Body of pancreas (tissue), 4 donors: ENCODE measurements around the gene TSSK2. TPM values are rescaled to one million over a fixed set of nuclear protein-coding genes. Genes with fewer than 3 reads are reported as not detected.

Source experiments
- ATAC-seq: fragments of 150-250 bp; one replicate; pipeline ENCODE4 v1.9.1; 2016
- DNase-seq, 4 donors: peaks; one replicate each; pipeline ENCODE4 v3.0.0-alpha.2; 2019
- H3K27ac ChIP-seq, 4 donors: fragments of 200-600 bp; sonication (generic); 1 replicate in 3 of 4; 2 replicates in 1 of 4; pipeline versions ENCODE4 v1.5.1 to v1.6.1; 2016 to 2019; ENCODE audit warnings: mild to moderate bottlenecking in 1 of 4, mixed read lengths in 1 of 4, moderate library complexity in 1 of 4
- H3K27me3 ChIP-seq, 2 donors: fragments of 200-600 bp; sonication (generic); one replicate each; pipeline ENCODE4 v1.6.0; 2016; ENCODE audit warnings: mild to moderate bottlenecking in 1 of 2
- H3K36me3 ChIP-seq, 2 donors: fragments of 200-600 bp; sonication (generic); replicated peaks in 1 of 2; 2 replicates each; pipeline ENCODE4 v1.5.1; 2016; ENCODE audit warnings: low read depth in 2 of 2; ENCODE audit not compliant: insufficient read depth in 1 of 2
- H3K4me1 ChIP-seq: fragments of 200-600 bp; sonication (generic); one replicate; pipeline ENCODE4 v1.6.0; 2016
- H3K4me3 ChIP-seq, 2 donors: fragments of 200-600 bp; sonication (generic); 1 replicate in 1 of 2; 2 replicates in 1 of 2; pipeline ENCODE4 v1.5.1; 2016 to 2019
- H3K9me3 ChIP-seq, 3 donors: fragments of 200-600 bp; sonication (generic); 1 replicate in 2 of 3; 2 replicates in 1 of 3; pipeline ENCODE4 v1.5.1; 2016
- CTCF ChIP-seq, 7 experiments: fragments of 450-650 bp in 4 of 7; fragments of 200-600 bp in 3 of 7; sonication (generic) in 3 of 7; IDR thresholded peaks; one replicate each; pipeline ENCODE4 v1.5.1; 2016 to 2019; ENCODE audit warnings: antibody characterized with exemption in 7 of 7
- POLR2A ChIP-seq, 3 donors: fragments of 450-650 bp; IDR thresholded peaks; one replicate each; pipeline ENCODE4 v1.6.1; 2016; ENCODE audit warnings: antibody characterized with exemption in 3 of 3, mild to moderate bottlenecking in 2 of 3
- WGBS, 2 donors: methylation state at CpG; one replicate each; pipeline ENCODE4 v1.1.5; 2017; 5-methylcytosine and 5-hydroxymethylcytosine counted together
- intact Hi-C: fragments of 100-400 bp; cut with DNase I; formaldehyde crosslinking; loops from one replicate; pipeline ENCODE4 v1.15.1; 2023
- total RNA-seq, 2 donors: library from RNA; depleted of rRNA; stranded (reverse); fragments of >200 nt; gene quantifications; one replicate each; pipeline ENCODE4 v1.1.0, GENCODE V29; 2016

The TSSK2 gene
- total RNA-seq, 2 donors from 2014 or later: 0.33 TPM; not detected in 1

DNA sequence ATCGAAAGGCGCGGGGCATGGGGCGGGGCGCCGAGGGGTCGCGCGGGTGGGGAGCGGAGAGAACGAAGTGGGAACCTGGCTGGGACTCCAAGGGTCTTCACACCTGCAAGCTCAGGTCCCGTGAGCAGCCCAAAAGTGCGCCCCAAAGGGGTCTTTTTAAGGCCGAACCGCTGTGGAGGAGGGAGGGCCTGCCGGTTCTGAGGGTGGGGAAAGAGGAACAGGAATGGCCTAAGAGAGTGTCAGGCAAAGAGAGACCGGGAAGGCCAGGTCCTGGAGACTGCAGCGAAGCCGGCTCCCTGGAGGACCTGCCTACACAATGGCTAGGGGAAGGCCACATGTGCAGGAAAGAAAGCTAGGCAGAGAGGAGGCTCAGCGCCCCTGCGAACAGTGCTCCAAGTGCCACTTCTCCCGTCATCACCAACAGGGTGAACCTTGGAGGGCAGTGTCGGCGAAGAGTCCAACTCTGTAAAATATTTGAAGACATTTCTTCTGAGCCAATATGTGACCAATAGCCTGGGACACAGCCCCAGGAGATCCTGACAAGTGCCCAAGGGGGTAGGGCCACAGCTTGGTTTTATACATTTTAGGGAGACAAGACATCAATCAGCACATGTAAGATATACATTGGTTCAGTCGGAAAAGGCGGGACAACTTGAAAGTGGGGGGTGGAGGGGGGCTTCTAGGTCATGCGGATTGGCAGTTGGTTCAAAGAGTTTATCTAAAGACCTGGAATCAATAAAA, 8.2 kb upstream of the TSSK2 start:
- Histone ChIP-seq H3K9me3 (no peaks in the 10 kb centered on the region), H3K27ac (peak overlapping the region; percentile 52 to 99 (median 96)), H3K27me3 (no peaks in the 10 kb centered on the region), H3K36me3 (no peaks in the 10 kb centered on the region), H3K4me1 (peaks cover 49% of the 10 kb centered on the region), H3K4me3 (peak overlapping the region; percentile 27 to 83)
- TF ChIP-seq CTCF (IDR thresholded peaks at IDR 0.05): no peak
- TF ChIP-seq POLR2A (IDR thresholded peaks at IDR 0.05): no peak
- peak in 3 of 4 donors; percentile 39 to 55 (median 52) for DNase-seq
- intact Hi-C loops: no loop called here
- 14 to 17% methylated on average over 26 of the region's 27 CpGs for WGBS, 2 donors
- ATAC-seq: peak; percentile 10

GRCh38 chr22:19123936-19124335, 7.2 kb upstream of the TSSK2 start:
- Histone ChIP-seq H3K9me3 (no peaks in the 10 kb centered on the region), H3K27me3 (no peaks in the 10 kb centered on the region), H3K36me3 (no peaks in the 10 kb centered on the region), H3K4me1 (peaks cover 39% of the 10 kb centered on the region), H3K4me3 (no peak overlapping the region), H3K27ac (no peak overlapping the region)
- WGBS, 2 donors: 80 to 86% methylated on average over 4 of the region's 4 CpGs
- intact Hi-C loops: no loop called here
- no peak for TF ChIP-seq CTCF (IDR thresholded peaks at IDR 0.05)
- no peak for TF ChIP-seq POLR2A (IDR thresholded peaks at IDR 0.05)
- DNase-seq (no peak), ATAC-seq (no peak)

- no peak overlapping the region for H3K4me3 ChIP-seq
- TF ChIP-seq POLR2A (IDR thresholded peaks at IDR 0.05): no peak
- no peak for TF ChIP-seq CTCF (IDR thresholded peaks at IDR 0.05)
- peaks cover 35% of the 10 kb centered on the region for H3K4me1 ChIP-seq
- intact Hi-C loops: no loop called here
- ATAC-seq: no peak
- H3K9me3 ChIP-seq: no peaks in the 10 kb centered on the region
- no peak for DNase-seq
- no peaks in the 10 kb centered on the region for H3K36me3 ChIP-seq
- no peak overlapping the region for H3K27ac ChIP-seq
- no peaks in the 10 kb centered on the region for H3K27me3 ChIP-seq
- 71 to 84% methylated on average over 4 of the region's 4 CpGs for WGBS, 2 donors
These were observed 6.7 kb upstream of the TSSK2 start for GRCh38 chr22:19124377-19124776.

GRCh38 chr22:19125011-19125410, 6.1 kb upstream of the TSSK2 start:
- Histone ChIP-seq H3K27ac (no peak overlapping the region), H3K27me3 (no peaks in the 10 kb centered on the region), H3K4me1 (peaks cover 29% of the 10 kb centered on the region), H3K4me3 (no peak overlapping the region), H3K9me3 (no peaks in the 10 kb centered on the region), H3K36me3 (no peaks in the 10 kb centered on the region)
- no peak for DNase-seq
- ATAC-seq: no peak
- intact Hi-C loops: loop anchor here (5.0 kb wide), 1 partner anchor 52 kb away; the partner anchor contains the start of gene SLC25A1
- no peak for TF ChIP-seq CTCF (IDR thresholded peaks at IDR 0.05)
- TF ChIP-seq POLR2A (IDR thresholded peaks at IDR 0.05): no peak
- WGBS, 2 donors: 97 to 100% methylated on average over 3 to 11 of the region's 11 CpGs
